DOHH2 (cell line): ENCODE measurements around the gene SLC25A13.
A peak's percentile ranks its signal among the peaks of the same experiment; 100 is the strongest.
"Not testable (repeated sequence)": the region's sequence is repeated elsewhere in the genome, so short reads cannot be mapped to it uniquely, and the experiment has no call there.

Experiments
- H3F3A ChIP-seq: fragments of 200-600 bp; sonication (generic), shearing (Covaris generic); 2 replicates; pipeline ENCODE4 v1.6.0; 2016; ENCODE audit warnings: antibody characterized with exemption, mild to moderate bottlenecking; ENCODE audit not compliant: control insufficient read depth, insufficient read depth
- H3K27ac ChIP-seq: fragments of 200-600 bp; sonication (generic); 2 replicates; pipeline ENCODE4 v1.5.1; 2014; ENCODE audit warnings: low read depth, mild to moderate bottlenecking, low read length, moderate library complexity
- H3K27me3 ChIP-seq: fragments of 200-600 bp; sonication (generic); 2 replicates; pipeline ENCODE4 v1.6.1; 2014; ENCODE audit warnings: mild to moderate bottlenecking, low read length, mixed read lengths; ENCODE audit not compliant: control insufficient read depth
- H3K36me3 ChIP-seq: fragments of 200-600 bp; sonication (generic); 2 replicates; pipeline ENCODE4 v1.6.1; 2014; ENCODE audit warnings: mild to moderate bottlenecking, low read length, moderate library complexity, mixed read lengths; ENCODE audit not compliant: control insufficient read depth
- H3K4me1 ChIP-seq: fragments of 200-600 bp; sonication (generic); 2 replicates; pipeline ENCODE4 v1.6.1; 2014; ENCODE audit warnings: mild to moderate bottlenecking, low read length, mixed read lengths; ENCODE audit not compliant: control insufficient read depth
- H3K4me2 ChIP-seq: fragments of 200-600 bp; sonication (generic); 2 replicates; pipeline ENCODE4 v1.6.0; 2014; ENCODE audit warnings: mild to moderate bottlenecking, low read length, moderate library complexity
- H3K4me3 ChIP-seq: fragments of 200-600 bp; sonication (generic); 2 replicates; pipeline ENCODE4 v1.5.1; 2014; ENCODE audit warnings: mild to moderate bottlenecking, low read length, mixed read lengths
- H3K79me2 ChIP-seq: fragments of 200-600 bp; sonication (generic); 2 replicates; pipeline ENCODE4 v1.6.1; 2014; ENCODE audit warnings: mild to moderate bottlenecking, low read length, mixed read lengths; ENCODE audit not compliant: control insufficient read depth
- H3K9me2 ChIP-seq: fragments of 200-600 bp; sonication (generic); replicated peaks from 2 replicates; pipeline ENCODE4 v1.6.1; 2014; ENCODE audit warnings: mild to moderate bottlenecking, low read length, mixed read lengths; ENCODE audit not compliant: control insufficient read depth
- H3K9me3 ChIP-seq: fragments of 200-600 bp; sonication (generic); 2 replicates; pipeline ENCODE4 v1.6.1; 2014; ENCODE audit warnings: antibody characterized with exemption, low read length, mixed read lengths; ENCODE audit not compliant: control insufficient read depth, insufficient read depth
- H4K20me1 ChIP-seq: fragments of 200-600 bp; sonication (generic); 2 replicates; pipeline ENCODE4 v1.6.0; 2014; ENCODE audit warnings: low read depth, mild to moderate bottlenecking, antibody characterized with exemption, low read length, moderate library complexity; ENCODE audit not compliant: control insufficient read depth, insufficient read depth
- EZH2phosphoT487 ChIP-seq: fragments of 200-600 bp; sonication (generic); IDR thresholded peaks from 2 replicates; pipeline ENCODE4 v1.6.1; 2017; ENCODE audit warnings: borderline replicate concordance, mild to moderate bottlenecking, antibody characterized with exemption, low read length, moderate library complexity, mixed read lengths
- TF ChIP-seq, protein P1 (sequence below): fragments of 200-600 bp; sonication (generic); IDR thresholded peaks from one replicate; pipeline ENCODE4 v1.5.1; 2014; ENCODE audit warnings: antibody characterized with exemption, mild to moderate bottlenecking, low read depth, low read length; ENCODE audit not compliant: poor library complexity, severe bottlenecking

The SLC25A13 gene, protein sequence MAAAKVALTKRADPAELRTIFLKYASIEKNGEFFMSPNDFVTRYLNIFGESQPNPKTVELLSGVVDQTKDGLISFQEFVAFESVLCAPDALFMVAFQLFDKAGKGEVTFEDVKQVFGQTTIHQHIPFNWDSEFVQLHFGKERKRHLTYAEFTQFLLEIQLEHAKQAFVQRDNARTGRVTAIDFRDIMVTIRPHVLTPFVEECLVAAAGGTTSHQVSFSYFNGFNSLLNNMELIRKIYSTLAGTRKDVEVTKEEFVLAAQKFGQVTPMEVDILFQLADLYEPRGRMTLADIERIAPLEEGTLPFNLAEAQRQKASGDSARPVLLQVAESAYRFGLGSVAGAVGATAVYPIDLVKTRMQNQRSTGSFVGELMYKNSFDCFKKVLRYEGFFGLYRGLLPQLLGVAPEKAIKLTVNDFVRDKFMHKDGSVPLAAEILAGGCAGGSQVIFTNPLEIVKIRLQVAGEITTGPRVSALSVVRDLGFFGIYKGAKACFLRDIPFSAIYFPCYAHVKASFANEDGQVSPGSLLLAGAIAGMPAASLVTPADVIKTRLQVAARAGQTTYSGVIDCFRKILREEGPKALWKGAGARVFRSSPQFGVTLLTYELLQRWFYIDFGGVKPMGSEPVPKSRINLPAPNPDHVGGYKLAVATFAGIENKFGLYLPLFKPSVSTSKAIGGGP

DNA sequence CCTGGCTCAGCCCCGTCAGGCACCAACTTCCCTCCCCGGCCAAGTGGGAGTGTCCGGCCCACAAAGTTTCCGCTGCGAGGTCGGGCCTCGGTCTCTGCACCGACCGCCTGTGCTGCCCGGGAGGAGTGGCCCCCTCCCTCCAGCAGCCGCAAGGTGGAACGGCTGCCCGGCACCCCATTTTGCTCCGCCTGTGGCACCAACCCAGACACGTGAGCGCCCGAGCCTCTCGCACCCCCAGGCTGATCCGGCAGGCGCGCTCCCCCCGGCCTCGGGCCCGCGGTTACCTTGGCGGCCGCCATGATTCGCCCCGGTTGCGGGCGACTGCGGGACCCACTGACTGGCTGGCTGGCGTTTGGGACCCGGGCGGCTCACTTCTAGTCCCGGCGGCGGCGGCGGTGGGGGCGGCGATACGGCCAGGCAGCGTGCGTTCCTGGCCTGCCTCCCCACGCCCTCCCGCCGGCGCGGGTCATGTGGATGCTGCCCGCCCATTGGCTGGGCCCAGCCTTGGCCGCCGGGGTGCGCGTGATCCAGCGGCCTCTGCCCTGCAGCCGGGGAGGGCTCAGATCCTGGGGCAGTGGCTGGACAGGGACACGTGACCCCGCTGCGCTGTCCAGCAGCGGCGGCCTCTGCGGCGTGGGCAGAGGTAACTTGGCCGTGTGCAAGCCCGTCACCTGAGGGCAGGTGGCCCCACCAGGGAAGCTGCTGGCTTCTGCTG is at the start of gene SLC25A13:
Gene SLC25A13 (minus strand): TSS at position 441 of the 715 bp plus-strand sequence. CDS start 142 bp downstream, at position 299.
- no peak for TF ChIP-seq EZH2phosphoT487
- TF ChIP-seq, protein P1, sequence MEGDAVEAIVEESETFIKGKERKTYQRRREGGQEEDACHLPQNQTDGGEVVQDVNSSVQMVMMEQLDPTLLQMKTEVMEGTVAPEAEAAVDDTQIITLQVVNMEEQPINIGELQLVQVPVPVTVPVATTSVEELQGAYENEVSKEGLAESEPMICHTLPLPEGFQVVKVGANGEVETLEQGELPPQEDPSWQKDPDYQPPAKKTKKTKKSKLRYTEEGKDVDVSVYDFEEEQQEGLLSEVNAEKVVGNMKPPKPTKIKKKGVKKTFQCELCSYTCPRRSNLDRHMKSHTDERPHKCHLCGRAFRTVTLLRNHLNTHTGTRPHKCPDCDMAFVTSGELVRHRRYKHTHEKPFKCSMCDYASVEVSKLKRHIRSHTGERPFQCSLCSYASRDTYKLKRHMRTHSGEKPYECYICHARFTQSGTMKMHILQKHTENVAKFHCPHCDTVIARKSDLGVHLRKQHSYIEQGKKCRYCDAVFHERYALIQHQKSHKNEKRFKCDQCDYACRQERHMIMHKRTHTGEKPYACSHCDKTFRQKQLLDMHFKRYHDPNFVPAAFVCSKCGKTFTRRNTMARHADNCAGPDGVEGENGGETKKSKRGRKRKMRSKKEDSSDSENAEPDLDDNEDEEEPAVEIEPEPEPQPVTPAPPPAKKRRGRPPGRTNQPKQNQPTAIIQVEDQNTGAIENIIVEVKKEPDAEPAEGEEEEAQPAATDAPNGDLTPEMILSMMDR = no peak
- H3K9me3 ChIP-seq = no peaks in the 10 kb centered on the region
- H3K27me3 ChIP-seq = no peaks in the 10 kb centered on the region
- H3K36me3 ChIP-seq = no peaks in the 10 kb centered on the region; the same call in 1 of the 2 replicates
- no peaks in the 10 kb centered on the region for H3F3A ChIP-seq
- peak within 1 kb of the TSS; percentile 61 for H3K27ac ChIP-seq
- H3K79me2 ChIP-seq = peaks cover 51% of the 10 kb centered on the region
- peak within 1 kb of the TSS; percentile 89 for H3K4me3 ChIP-seq
- no peaks in the 10 kb centered on the region; the same call in 1 of the 2 replicates for H4K20me1 ChIP-seq
- H3K9me2 ChIP-seq = no peaks in the 10 kb centered on the region
- H3K4me2 ChIP-seq = peak within 1 kb of the TSS; percentile 83
- H3K4me1 ChIP-seq = peaks cover 30% of the 10 kb centered on the region

DNA sequence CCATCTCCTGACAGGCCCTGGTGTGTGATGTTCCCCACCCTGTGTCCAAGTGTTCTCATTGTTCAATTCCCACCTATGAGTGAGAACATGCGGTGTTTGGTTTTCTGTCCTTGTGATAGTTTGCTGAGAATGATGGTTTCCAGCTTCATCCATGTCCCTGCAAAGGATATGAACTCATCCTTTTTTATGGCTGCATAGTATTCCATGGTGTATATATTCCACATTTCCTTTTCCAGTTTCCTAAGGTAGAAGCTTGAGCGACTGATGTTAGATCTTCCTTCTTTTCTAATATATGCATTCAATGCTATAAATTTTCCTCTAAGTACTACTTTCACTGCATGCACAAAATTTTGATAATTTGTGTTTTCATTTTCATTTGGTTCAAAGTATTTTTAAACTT is 44.0 kb upstream of the SLC25A13 start:
- not testable (repeated sequence) for H3K4me2 ChIP-seq, H4K20me1 ChIP-seq, H3K27me3 ChIP-seq, H3K4me1 ChIP-seq, H3K9me3 ChIP-seq, H3F3A ChIP-seq, H3K27ac ChIP-seq, H3K9me2 ChIP-seq, H3K36me3 ChIP-seq, H3K4me3 ChIP-seq, H3K79me2 ChIP-seq

DNA sequence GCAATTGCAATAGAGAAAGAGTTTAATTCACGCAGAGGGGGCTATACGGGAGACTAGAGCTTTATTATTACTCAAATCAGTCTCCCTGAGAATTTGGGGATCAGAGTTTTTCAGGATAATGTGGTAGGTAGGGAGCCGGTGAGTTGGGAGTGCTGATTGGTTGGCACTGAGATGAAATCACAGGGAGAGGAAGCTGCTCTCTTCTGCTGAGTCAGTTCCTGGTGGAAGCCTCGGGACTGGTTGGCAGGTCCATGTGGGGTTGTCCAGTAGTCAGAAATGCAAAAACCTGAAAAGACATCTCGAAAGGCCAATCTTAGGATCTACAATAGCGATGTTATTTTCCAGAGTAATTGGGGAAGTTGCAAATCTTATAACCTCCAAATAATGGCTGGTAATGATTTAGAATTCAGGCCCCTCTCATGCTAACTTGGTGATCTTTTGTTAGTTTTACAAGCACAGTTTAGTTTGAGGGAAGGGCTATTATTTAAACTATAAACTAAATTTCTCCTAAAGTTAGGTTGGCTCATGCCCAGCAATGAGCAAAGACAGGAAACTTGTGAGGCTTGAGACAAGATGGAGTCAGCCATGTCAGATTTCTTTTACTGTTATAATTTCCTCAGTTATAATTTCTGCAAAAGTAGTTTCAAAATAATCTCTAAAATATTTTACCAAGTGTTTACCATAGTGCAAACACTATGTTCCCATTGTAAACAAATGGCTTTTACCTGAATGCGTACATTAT is 39.4 kb upstream of the SLC25A13 start:
- H3K9me3 ChIP-seq = no peaks in the 10 kb centered on the region
- no peaks in the 10 kb centered on the region for H3K27me3 ChIP-seq
- no peaks in the 10 kb centered on the region for H3F3A ChIP-seq
- H3K36me3 ChIP-seq = no peaks in the 10 kb centered on the region
- H3K79me2 ChIP-seq = no peaks in the 10 kb centered on the region
- H4K20me1 ChIP-seq = no peaks in the 10 kb centered on the region
- H3K9me2 ChIP-seq = no peaks in the 10 kb centered on the region
- no peaks in the 10 kb centered on the region for H3K4me1 ChIP-seq
- TF ChIP-seq EZH2phosphoT487 = no peak
- TF ChIP-seq, protein P1 = no peak
- no peak overlapping the region for H3K4me2 ChIP-seq
- no peak overlapping the region for H3K27ac ChIP-seq
- H3K4me3 ChIP-seq = no peak overlapping the region
